HG03039 (cell line): Measurements from ENCODE around the gene FARS2.

Experiments
- ATAC-seq: cut with Tn5 transposase; IDR thresholded peaks from one replicate; pipeline ENCODE4 v1.9.1; 2021; ENCODE audit warnings: mild to moderate bottlenecking, moderate library complexity; ENCODE audit not compliant: unreplicated experiment

The FARS2 gene

DNA sequence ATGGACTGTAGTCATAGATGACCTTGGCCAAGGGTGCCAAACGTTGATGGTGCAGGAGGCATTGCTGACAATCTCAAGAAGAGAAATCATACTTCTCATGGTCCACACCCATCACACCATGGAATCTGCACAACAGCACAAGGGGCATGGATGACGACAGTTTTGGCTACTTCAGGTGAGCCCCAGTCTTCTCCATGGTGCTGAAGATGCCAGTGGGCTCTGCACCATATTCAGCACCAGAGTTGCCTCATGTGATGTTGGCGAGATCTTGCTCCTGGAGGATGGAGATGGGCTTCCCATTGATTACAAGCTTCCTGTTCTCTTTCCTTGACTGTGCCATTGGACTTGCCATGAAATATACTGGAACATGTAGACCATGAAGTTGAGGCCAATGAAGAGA, 556.6 kb downstream of the FARS2 start:
- ATAC-seq, result no peak

DNA sequence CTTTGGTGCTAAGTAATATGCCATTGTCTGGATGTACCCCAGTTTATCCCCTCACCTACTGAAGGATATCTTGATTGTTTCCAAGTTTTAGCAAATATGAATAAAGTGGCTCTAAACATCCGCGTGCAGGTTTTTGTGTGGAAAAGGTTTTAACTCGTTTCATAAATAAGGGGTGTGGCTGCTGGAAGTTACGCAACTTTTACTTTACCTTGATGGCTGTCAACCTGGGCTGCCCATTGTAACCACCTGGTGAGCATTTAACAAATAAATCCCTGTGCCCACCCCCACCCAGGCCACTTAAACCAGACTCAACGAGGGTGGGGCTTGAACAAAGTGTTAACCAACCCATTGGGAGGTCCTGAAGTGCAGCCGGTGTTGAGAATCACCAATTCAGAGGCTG, 557.6 kb downstream of the FARS2 start:
- no peak for ATAC-seq
